A549 (cell line): Measurements from ENCODE around the gene CCNG2. TPM values are rescaled to one million over a fixed set of nuclear protein-coding genes. Genes with fewer than 3 reads are reported as not detected.

Experiments used
- ATAC-seq, 2 experiments: fragments of 200-7000 bp in 1 of 2; fragments of >200 bp in 1 of 2; cut with Nextera tagmentation in 1 of 2; cut with Tn5 transposase in 1 of 2; 3 replicates each; pipeline versions ENCODE4 v1.8.0 to v1.9.1; 2018 to 2020; ENCODE audit warnings: mild to moderate bottlenecking in 1 of 2, moderate library complexity in 1 of 2
- CTCF ChIA-PET: fragments of 300-600 bp; sonication (Branson Sonifier 250); formaldehyde crosslinking; extraction: SDS; loops from one replicate; lab custom pipeline; 2021; ENCODE audit warnings: antibody characterized with exemption, inconsistent platforms; lab: Yijun Ruan, JAX
- POLR2A ChIA-PET: fragments of 350-600 bp; formaldehyde crosslinking; extraction: SDS; loops from one replicate; lab custom pipeline; 2021; ENCODE audit warnings: antibody characterized with exemption, inconsistent platforms; lab: Yijun Ruan, JAX
- DNase-seq, 2 experiments: peaks; one replicate each; pipeline versions ENCODE4 v3.0.0 to v3.0.0-alpha.2; 2011 to 2016; ENCODE audit warnings: low read depth in 1 of 2, low spot score in 1 of 2
- FAIRE-seq: peaks from 2 replicates; lab custom pipeline; 2011; peaks lifted over from hg19 to GRCh38; lab: Jason Lieb, UNC
- H3K27ac ChIP-seq, 2 experiments: fragments of >200 bp; sonication (Bioruptor Twin); formaldehyde crosslinking; 3 replicates each; pipeline ENCODE4 v1.5.1; 2016 to 2017
- H3K4me1 ChIP-seq: fragments of >200 bp; sonication (Bioruptor Twin); formaldehyde crosslinking; 3 replicates; pipeline ENCODE4 v1.6.1; 2016
- H3K4me2 ChIP-seq: fragments of >200 bp; sonication (Bioruptor Twin); formaldehyde crosslinking; 3 replicates; pipeline ENCODE4 v1.6.1; 2016
- H3K4me3 ChIP-seq: fragments of >200 bp; sonication (Bioruptor Twin); formaldehyde crosslinking; 3 replicates; pipeline ENCODE4 v1.5.1; 2016
- H3K9me3 ChIP-seq: fragments of >200 bp; sonication (Bioruptor Twin); formaldehyde crosslinking; 3 replicates; pipeline ENCODE4 v1.6.1; 2016
- CBX2 ChIP-seq: fragments of 200-600 bp; sonication (generic); IDR thresholded peaks from 2 replicates; pipeline ENCODE4 v1.6.1; 2016; ENCODE audit warnings: low read depth, mild to moderate bottlenecking, borderline replicate concordance
- CHD4 ChIP-seq: fragments of 200-600 bp; sonication (generic); IDR thresholded peaks from 2 replicates; pipeline ENCODE4 v1.6.1; 2016; ENCODE audit warnings: antibody characterized with exemption, mild to moderate bottlenecking, borderline replicate concordance
- ELK1 ChIP-seq: fragments of 150-350 bp; IDR thresholded peaks from 2 replicates; pipeline ENCODE4 v1.6.1; 2014; ENCODE audit warnings: low read depth, mild to moderate bottlenecking, low read length
- ESRRA ChIP-seq: fragments of 150-350 bp; IDR thresholded peaks from 2 replicates; pipeline ENCODE4 v1.6.1; 2014; ENCODE audit warnings: mild to moderate bottlenecking, low read length, borderline replicate concordance
- GATA3 ChIP-seq: IDR thresholded peaks from 2 replicates; pipeline ENCODE4 v1.6.1; 2012; ENCODE audit warnings: borderline replicate concordance
- HES2 ChIP-seq: fragments of >200 bp; sonication (Bioruptor Twin); formaldehyde crosslinking; IDR thresholded peaks from 2 replicates; pipeline ENCODE4 v1.6.1; 2016
- HMGXB4 ChIP-seq: fragments of 250-450 bp; sonication (Bioruptor Pico); IDR thresholded peaks from 2 replicates; pipeline ENCODE4 v1.5.0; 2021; ENCODE audit warnings: mild to moderate bottlenecking, moderate library complexity, borderline replicate concordance
- KDM1A ChIP-seq: fragments of 200-600 bp; sonication (generic); IDR thresholded peaks from 2 replicates; pipeline ENCODE4 v1.6.1; 2016; ENCODE audit warnings: low read depth, mild to moderate bottlenecking
- KDM5A ChIP-seq: fragments of 200-600 bp; sonication (generic); IDR thresholded peaks from 2 replicates; pipeline ENCODE4 v1.6.1; 2016; ENCODE audit warnings: antibody characterized with exemption, mild to moderate bottlenecking
- MAX ChIP-seq: IDR thresholded peaks from 2 replicates; pipeline ENCODE4 v1.6.1; 2012
- MAZ ChIP-seq: fragments of 150-350 bp; IDR thresholded peaks from 2 replicates; pipeline ENCODE4 v1.6.1; 2014; ENCODE audit warnings: antibody characterized with exemption, low read depth, low read length, borderline replicate concordance
- NFE2L2 ChIP-seq: fragments of 150-350 bp; conservative IDR thresholded peaks from 2 replicates; pipeline ENCODE4 v1.6.1; 2014; ENCODE audit warnings: low read length
- NPAS2 ChIP-seq: fragments of 250-450 bp; sonication (Bioruptor Pico); IDR thresholded peaks from 2 replicates; pipeline ENCODE4 v1.8.0; 2022; ENCODE audit warnings: mild to moderate bottlenecking, moderate library complexity, borderline replicate concordance
- NR3C1 ChIP-seq: fragments of >200 bp; sonication (Bioruptor Twin); formaldehyde crosslinking; IDR thresholded peaks from 3 replicates; pipeline ENCODE4 v1.6.1; 2017
- PBX3 ChIP-seq: IDR thresholded peaks from 2 replicates; pipeline ENCODE4 v1.6.1; 2012
- PHF8 ChIP-seq: fragments of 200-600 bp; sonication (generic); IDR thresholded peaks from 2 replicates; pipeline ENCODE4 v1.6.1; 2016; ENCODE audit warnings: low read depth, mild to moderate bottlenecking, antibody characterized with exemption, moderate library complexity, borderline replicate concordance
- POLR2A ChIP-seq: IDR thresholded peaks from 2 replicates; pipeline ENCODE4 v1.6.1; 2012; ENCODE audit warnings: mild to moderate bottlenecking, low read length
- POLR2AphosphoS2 ChIP-seq: conservative IDR thresholded peaks from 2 replicates; pipeline ENCODE4 v1.6.1; 2012; ENCODE audit warnings: low read length, improper control_type of control experiment, inconsistent platforms
- RAD21 ChIP-seq, 2 experiments: fragments of >200 bp in 1 of 2; sonication (Bioruptor Twin) in 1 of 2; formaldehyde crosslinking in 1 of 2; IDR thresholded peaks in 1 of 2; conservative IDR thresholded peaks in 1 of 2; 2 replicates in 1 of 2; 3 replicates in 1 of 2; pipeline ENCODE4 v1.6.1; 2012 to 2018; ENCODE audit warnings: inconsistent platforms in 1 of 2
- REST ChIP-seq: fragments of 200-600 bp; sonication (generic); IDR thresholded peaks from 2 replicates; pipeline ENCODE4 v1.6.1; 2016; ENCODE audit warnings: antibody characterized with exemption, mild to moderate bottlenecking, moderate library complexity
- RNF2 ChIP-seq: fragments of 200-600 bp; sonication (generic); IDR thresholded peaks from 2 replicates; pipeline ENCODE4 v1.6.1; 2016; ENCODE audit warnings: low read depth, mild to moderate bottlenecking, antibody characterized with exemption, moderate library complexity, borderline replicate concordance
- TFCP2L1 ChIP-seq: fragments of 250-450 bp; sonication (Bioruptor Pico); IDR thresholded peaks from 2 replicates; pipeline ENCODE4 v1.5.0; 2021; ENCODE audit warnings: mild to moderate bottlenecking
- TP53 ChIP-seq: fragments of 250-450 bp; sonication (Bioruptor Pico); IDR thresholded peaks from 2 replicates; pipeline ENCODE4 v1.5.0; 2021; ENCODE audit warnings: mild to moderate bottlenecking, moderate library complexity
- USF2 ChIP-seq: fragments of 450-650 bp; IDR thresholded peaks from 2 replicates; pipeline ENCODE4 v1.6.1; 2014; ENCODE audit warnings: antibody characterized with exemption
- ZFP36 ChIP-seq: fragments of 450-650 bp; IDR thresholded peaks from 2 replicates; pipeline ENCODE4 v1.6.1; 2014; ENCODE audit warnings: borderline replicate concordance; ENCODE audit not compliant: partially characterized antibody
- ZNF302 ChIP-seq: fragments of 250-450 bp; sonication (Bioruptor Pico); IDR thresholded peaks from 2 replicates; pipeline ENCODE4 v1.9.0; 2021; ENCODE audit warnings: inconsistent platforms, mild to moderate bottlenecking, moderate library complexity
- WGBS: methylation state at CpG from one replicate; pipeline ENCODE4 v1.1.6; 2017; ENCODE audit errors: missing lambda C conversion rate; 5-methylcytosine and 5-hydroxymethylcytosine counted together
- polyA plus RNA-seq, 4 experiments: library from polyadenylated mRNA; depleted of rRNA in 3 of 4; stranded (reverse); fragments of >200 nt; fragmentation: RNase III in 1 of 4; extraction: RNeasy Plus Mini Kit Qiagen cat#74134 plus additional on column Dnase treatment in 1 of 4; gene quantifications; 2 replicates in 3 of 4; 3 replicates in 1 of 4; pipeline ENCODE4 v1.2.3, GENCODE V29; 2011 to 2017

The CCNG2 gene
- polyA plus RNA-seq, 2 of the 4 experiments (the other 2 are of a cell fraction), result 3.9 to 9.8 TPM

- TF ChIP-seq REST (no peak), RAD21 (conservative IDR thresholded peaks at IDR 0.05 in 1 of 2, IDR thresholded peaks at IDR 0.05 in 1 of 2) (no peak), RNF2 (no peak)
These were observed 5.8 kb upstream of the CCNG2 start (continued) for GRCh38 chr4:77151241-77151640.

DNA sequence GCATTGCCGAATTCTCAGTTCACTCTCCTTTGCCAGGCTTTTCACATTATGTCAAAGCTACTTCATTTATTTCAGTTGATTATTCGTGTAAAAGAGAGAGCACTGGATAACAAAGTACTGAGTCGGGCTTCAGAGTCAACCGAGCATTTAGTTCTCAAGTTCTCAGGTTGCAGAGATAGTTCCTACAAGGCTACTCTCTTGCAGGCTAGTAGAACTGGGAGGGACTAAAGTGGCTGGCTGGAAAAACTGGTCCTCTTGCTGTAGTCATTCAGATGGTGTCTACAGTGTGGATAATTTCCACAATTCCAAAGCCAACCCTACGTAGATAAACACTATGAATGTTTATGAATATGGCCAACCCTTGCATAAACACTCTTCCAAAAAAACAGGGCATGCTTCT, 4.6 kb upstream of the CCNG2 start:
- H3K4me3 ChIP-seq, result no peak overlapping the region
- no peak for TF ChIP-seq PBX3
- TF ChIP-seq MAZ, result no peak
- no peak for TF ChIP-seq NPAS2 (CRISPR knock-in tag)
- TF ChIP-seq RAD21 (conservative IDR thresholded peaks at IDR 0.05 in 1 of 2, IDR thresholded peaks at IDR 0.05 in 1 of 2), result no peak
- TF ChIP-seq TP53, result no peak
- TF ChIP-seq MAX, result no peak
- TF ChIP-seq TFCP2L1 (CRISPR knock-in tag), result no peak
- TF ChIP-seq NR3C1, result no peak
- TF ChIP-seq CBX2, result no peak
- no peak for TF ChIP-seq GATA3
- DNase-seq, result no peak
- no peaks in the 10 kb centered on the region for H3K9me3 ChIP-seq
- WGBS, result 41% methylated on average over 5 of the region's 5 CpGs
- ChIA-PET POLR2A (no interaction called here), CTCF (interaction anchor here (1.2 kb wide), 1 partner anchor 57 kb away, joined by 3 read pairs; no protein-coding TSS in a partner anchor)
- H3K4me1 ChIP-seq, result peaks cover 3% of the 10 kb centered on the region; the same call in 1 of the 3 replicates
- no peak for ATAC-seq
- no peak overlapping the region for H3K4me2 ChIP-seq
- H3K27ac ChIP-seq, result no peak overlapping the region
- FAIRE-seq, result no peak

DNA sequence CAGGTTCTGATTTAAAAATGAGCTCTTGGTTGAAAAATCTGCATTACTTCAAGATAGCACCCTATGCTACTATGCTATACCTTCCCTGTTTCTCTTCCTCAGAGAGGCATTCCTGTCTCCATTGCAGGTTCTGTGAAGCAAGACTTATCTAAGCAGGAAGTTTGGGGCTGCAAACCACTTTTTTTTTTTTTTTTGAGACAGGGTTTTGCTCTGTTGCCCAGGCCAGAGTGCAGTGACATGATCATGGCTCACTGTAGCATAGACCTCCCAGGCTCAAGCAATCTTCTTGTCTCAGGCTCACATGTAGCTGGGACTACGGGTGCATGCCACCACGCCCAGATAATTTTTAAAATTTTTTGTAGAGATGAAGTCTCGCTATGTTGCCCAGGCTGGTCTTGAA, 4.0 kb upstream of the CCNG2 start:
- Histone ChIP-seq H3K4me2 (no peak overlapping the region), H3K4me3 (no peak overlapping the region), H3K9me3 (no peaks in the 10 kb centered on the region), H3K4me1 (peaks cover 3% of the 10 kb centered on the region; the same call in 1 of the 3 replicates), H3K27ac (no peak overlapping the region)
- no peak for ATAC-seq
- CTCF ChIA-PET, result interaction anchor here (1.2 kb wide), 2 partner anchors 58 to 567 kb away, joined by 3 read pairs; no protein-coding TSS in a partner anchor
- POLR2A ChIA-PET, result no interaction called here
- 43% methylated on average over 3 of the region's 3 CpGs for WGBS
- FAIRE-seq, result no peak
- no peak for DNase-seq
- TF ChIP-seq PHF8, result no peak
- TF ChIP-seq KDM1A, result no peak
- TF ChIP-seq ELK1, result no peak
- TF ChIP-seq HES2, result no peak
- TF ChIP-seq ESRRA, result no peak
- TF ChIP-seq RAD21 (conservative IDR thresholded peaks at IDR 0.05 in 1 of 2, IDR thresholded peaks at IDR 0.05 in 1 of 2), result no peak
- TF ChIP-seq HMGXB4, result no peak
- no peak for TF ChIP-seq ZNF302 (CRISPR knock-in tag)
- TF ChIP-seq POLR2A, result no peak
- no peak for TF ChIP-seq NFE2L2
- TF ChIP-seq POLR2AphosphoS2, result no peak
- no peak for TF ChIP-seq GATA3
- no peak for TF ChIP-seq CHD4
- TF ChIP-seq USF2, result no peak
- no peak for TF ChIP-seq ZFP36
- TF ChIP-seq CBX2, result no peak
- TF ChIP-seq MAZ, result no peak
- TF ChIP-seq KDM5A, result no peak
